ENCODE measurements around the gene CRTAC1.

GRCh38 chr10:97927622-97928021, 102.8 kb downstream of the CRTAC1 start:
- TF ChIP-seq CTCF (IDR thresholded peaks at IDR 0.05) (no peak), POLR2A (IDR thresholded peaks at IDR 0.05) (no peak)
